HFF-Myc (cell line): ENCODE results near the gene ZMIZ1.

ENCODE experiments used
- DNase-seq: peaks from one replicate; pipeline ENCODE4 v3.0.0-alpha.2; 2011; ENCODE audit warnings: low read depth; ENCODE audit errors: extremely low read depth
- H3K4me3 ChIP-seq: replicated peaks from 2 replicates; pipeline ENCODE4 v1.5.1; 2011; ENCODE audit warnings: low read depth, mild to moderate bottlenecking, control low read depth, low read length
- CTCF ChIP-seq: IDR thresholded peaks from 2 replicates; pipeline ENCODE4 v1.5.1; 2012; ENCODE audit warnings: mild to moderate bottlenecking, low read depth, low read length, control low read depth; ENCODE audit errors: missing control alignments

Gene ZMIZ1

DNA sequence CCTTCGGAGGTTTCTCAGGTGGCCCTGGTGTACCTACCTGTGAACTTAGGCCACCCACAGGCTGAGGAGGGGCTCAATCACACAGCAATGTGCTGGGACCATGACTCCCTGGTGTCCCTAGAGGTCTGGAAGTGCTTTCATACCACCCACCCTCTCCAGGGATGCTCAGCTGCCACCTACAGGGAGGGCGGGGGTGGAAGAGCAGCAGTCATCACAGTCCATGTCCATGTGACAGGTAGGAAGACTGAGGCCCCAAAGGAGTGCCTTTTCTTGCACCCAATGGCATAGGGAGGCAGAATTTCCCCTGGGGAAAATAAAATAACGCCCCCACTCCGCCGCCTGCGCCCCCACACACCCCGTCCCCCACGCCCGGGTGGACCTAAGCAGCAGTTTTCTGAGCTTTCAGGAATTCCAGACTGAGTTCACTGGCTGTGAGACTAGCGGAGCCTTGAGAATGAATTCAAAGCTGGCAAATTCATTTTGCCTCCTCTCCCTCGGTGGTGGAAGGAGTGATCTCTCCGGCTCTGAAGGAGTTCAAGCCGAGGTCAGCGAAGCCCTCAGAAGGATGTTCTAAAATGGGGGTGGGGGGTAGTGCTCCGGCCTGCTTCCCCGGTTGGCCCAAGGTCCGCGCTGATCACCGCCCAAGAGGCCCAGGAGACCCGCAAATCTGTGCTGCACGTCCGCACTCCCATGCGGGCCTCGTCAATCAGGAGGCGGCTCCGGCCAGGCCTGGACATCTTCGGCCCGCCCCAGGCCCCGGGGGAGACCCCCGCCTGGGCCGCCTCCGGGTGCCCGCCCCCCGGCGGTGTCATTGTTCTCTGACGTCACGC lies 2.1 kb upstream of the ZMIZ1 start:
- DNase-seq = no peak
- peak overlapping the region; percentile 73 for H3K4me3 ChIP-seq
- peak; percentile 40 for TF ChIP-seq CTCF

- DNase-seq = peak; percentile 68
- H3K4me3 ChIP-seq = peak overlapping the region; percentile 73
- TF ChIP-seq CTCF = peak; percentile 24
These were observed 1.2 kb upstream of the ZMIZ1 start for GRCh38 chr10:79067241-79068202.

- peak; percentile 5 for TF ChIP-seq CTCF
- DNase-seq = no peak
- peak overlapping the region; percentile 73 for H3K4me3 ChIP-seq
These were observed 584 bp upstream of the ZMIZ1 start for GRCh38 chr10:79068203-79068561.

- TF ChIP-seq CTCF = no peak
- DNase-seq = no peak
- H3K4me3 ChIP-seq = peak overlapping the region; percentile 73
These were observed 737 bp downstream of the ZMIZ1 start for GRCh38 chr10:79069325-79070080.

DNA sequence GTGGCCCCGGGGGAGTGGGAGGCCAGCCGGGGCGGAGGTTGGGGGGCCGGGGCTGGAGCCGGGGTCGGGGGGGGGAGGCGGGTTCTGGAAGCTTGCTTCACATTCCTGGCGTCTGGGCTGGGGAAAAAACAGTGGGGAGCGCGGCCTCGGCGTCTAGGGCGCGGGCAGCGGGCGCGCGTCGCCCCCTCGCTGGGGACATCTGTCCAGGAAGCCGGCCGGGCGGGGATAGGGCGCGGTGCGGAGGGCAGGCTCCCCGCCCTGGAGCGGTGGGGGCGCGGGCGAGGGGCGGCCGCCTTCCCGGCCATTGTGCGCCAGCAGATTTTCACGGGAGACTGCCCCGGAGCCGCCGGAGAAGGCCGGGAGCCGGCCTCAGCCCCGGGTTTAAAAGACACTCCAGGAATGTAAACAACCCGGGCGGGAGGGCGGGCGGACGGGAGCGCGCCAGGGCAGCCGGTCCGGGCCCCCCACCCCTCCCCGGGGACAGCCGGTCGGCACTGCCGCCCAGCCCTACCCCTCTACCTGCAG lies 1.4 kb downstream of the ZMIZ1 start:
- TF ChIP-seq CTCF = no peak
- peak overlapping the region; percentile 73 for H3K4me3 ChIP-seq
- no peak for DNase-seq

DNA sequence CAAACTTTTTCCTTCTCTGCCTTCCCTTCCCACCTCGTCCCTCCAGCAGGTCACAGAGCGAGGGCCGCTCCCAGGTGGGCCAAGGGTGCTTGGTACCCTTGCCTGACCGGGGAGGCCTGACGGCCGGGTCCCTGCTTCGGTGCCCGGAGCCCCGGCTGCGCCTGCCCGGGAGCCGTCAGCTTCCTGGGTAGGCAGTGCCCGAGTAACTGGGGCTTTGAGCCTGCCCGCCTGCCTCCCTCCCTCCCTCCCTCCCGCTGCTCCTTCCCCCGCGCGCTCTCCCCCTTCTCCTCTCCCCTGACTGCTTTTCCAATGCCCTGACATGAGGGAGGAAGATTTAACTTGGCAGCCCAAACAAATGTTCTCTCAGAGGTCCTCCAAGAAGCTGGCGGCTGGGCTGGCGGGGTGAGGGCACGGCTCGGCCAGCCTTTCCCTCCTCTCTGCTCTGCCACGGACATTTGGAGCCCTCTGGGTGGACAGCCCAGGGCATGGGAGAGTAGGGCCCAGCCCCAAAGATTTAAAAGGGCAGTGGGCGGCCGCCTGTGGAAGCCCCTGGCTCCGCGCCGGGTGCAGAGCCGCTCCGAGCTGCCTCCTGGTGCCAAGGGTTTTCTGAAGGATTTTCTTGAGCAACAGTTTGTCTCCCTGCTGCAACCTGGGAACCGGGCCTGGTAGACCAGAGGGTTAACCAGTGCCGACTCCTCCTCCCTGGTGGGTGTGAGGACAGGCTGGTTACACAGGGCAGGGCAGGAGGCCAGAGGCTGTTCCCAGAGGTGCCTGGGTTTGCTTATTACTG lies 2.0 kb downstream of the ZMIZ1 start:
- H3K4me3 ChIP-seq = peak overlapping the region; percentile 73
- DNase-seq = no peak
- TF ChIP-seq CTCF = no peak
